ENCODE results near the gene SEMA6C. TPM values are rescaled to one million over a fixed set of nuclear protein-coding genes. Genes with fewer than 3 reads are reported as not detected.

Gene SEMA6C
- total and polyA plus RNA-seq, 2 of the 13 experiments (the other 11 are each of a cell fraction or from before 2014, with no cell fraction given): 1.4 to 2.9 TPM

- TF ChIP-seq SNAPC4 (CRISPR knock-in tag; IDR thresholded peaks at IDR 0.05) (peak; percentile 65; the same call in 1 of the 2 replicates), TEAD3 (CRISPR knock-in tag; optimal IDR thresholded peaks at IDR 0.05; ENCODE audit: borderline replicate concordance) (peak; percentile 72), ZNF652 (CRISPR knock-in tag; IDR thresholded peaks at IDR 0.05; ENCODE audit: borderline replicate concordance, low read depth) (peak; percentile 43; the same call in 1 of the 2 replicates), ZNF335 (CRISPR knock-in tag; IDR thresholded peaks at IDR 0.05) (peak; percentile 84), ZBTB34 (CRISPR knock-in tag; IDR thresholded peaks at IDR 0.05) (peak; percentile 84), RBFOX2 (IDR thresholded peaks at IDR 0.05; ENCODE audit: low read depth, low read length) (peak; percentile 82), SOX13 (IDR thresholded peaks at IDR 0.05) (no peak), SOX13 (CRISPR knock-in tag; conservative IDR thresholded peaks at IDR 0.05 in 1 of 2, IDR thresholded peaks at IDR 0.05 in 1 of 2) (peak in 1 of 2 experiments; percentile 34; a peak in 1 of 4 replicates), MXI1 (IDR thresholded peaks at IDR 0.05; ENCODE audit: borderline replicate concordance, low read depth, low read length) (peak; percentile 85; the same call in 2 of the 3 replicates), LCORL (IDR thresholded peaks at IDR 0.05) (peak; percentile 54; the same call in 1 of the 2 replicates), LCORL (CRISPR knock-in tag; IDR thresholded peaks at IDR 0.05) (peak; percentile 93), BORCS8-MEF2B (CRISPR knock-in tag; IDR thresholded peaks at IDR 0.05) (peak; percentile 69; the same call in 1 of the 2 replicates), SCMH1 (CRISPR knock-in tag; IDR thresholded peaks at IDR 0.05; ENCODE audit: borderline replicate concordance) (no peak), NR0B2 (CRISPR knock-in tag; IDR thresholded peaks at IDR 0.05) (0 out of 2 replicates have a peak, but pooled peaks have one; percentile 40), ZNF737 (CRISPR knock-in tag; IDR thresholded peaks at IDR 0.05; ENCODE audit: borderline replicate concordance) (no peak), FIP1L1 (IDR thresholded peaks at IDR 0.05; ENCODE audit: borderline replicate concordance, insufficient read depth, low read depth, low read length) (no peak), MIER2 (CRISPR knock-in tag; IDR thresholded peaks at IDR 0.05) (0 out of 2 replicates have a peak, but pooled peaks have one; percentile 54), MATR3 (CRISPR knock-in tag; IDR thresholded peaks at IDR 0.05) (no peak), SNRNP70 (IDR thresholded peaks at IDR 0.05; ENCODE audit: low read depth, low read length) (no peak), CEBPG (CRISPR knock-in tag; IDR thresholded peaks at IDR 0.05) (peak; percentile 23; the same call in 1 of the 2 replicates), KMT2A (CRISPR knock-in tag; IDR thresholded peaks at IDR 0.05) (peak; percentile 93), ATM (IDR thresholded peaks at IDR 0.05; ENCODE audit: borderline replicate concordance) (no peak), ERF (CRISPR knock-in tag; IDR thresholded peaks at IDR 0.05) (peak; percentile 91)
Observed at GRCh38 chr1:151189637-151190445, 43.4 kb upstream of the SEMA6C start, which contains the start of gene VPS72 (continued).
